Left cardiac atrium (tissue), 4 donors: ENCODE measurements around the gene SLC25A30. TPM values are rescaled to one million over a fixed set of nuclear protein-coding genes. Genes with fewer than 3 reads are reported as not detected.
A peak's percentile ranks its signal among the peaks of the same experiment; 100 is the strongest.
"Not testable (repeated sequence)": the region's sequence is repeated elsewhere in the genome, so short reads cannot be mapped to it uniquely, and the experiment has no call there.

ENCODE experiments used
- ATAC-seq, 2 donors: fragments of 200-7000 bp; cut with Tn5 transposase; one replicate each; pipeline ENCODE4 v1.9.1; 2020; ENCODE audit warnings: mild to moderate bottlenecking in 2 of 2, moderate library complexity in 2 of 2
- DNase-seq: peaks from one replicate; pipeline ENCODE4 v3.0.0-alpha.2; 2020
- intact Hi-C, 2 donors: fragments of 100-400 bp; cut with DNase I; formaldehyde crosslinking; loops; one replicate each; pipeline versions ENCODE4 v1.14.1 to v1.15.1; 2022 to 2023
- total RNA-seq, 2 donors: library from RNA; stranded (reverse); fragmentation: NEBNext Ultra II Directional; extraction: Animal tissue kit (Norgen Biotek cat#: 25700); gene quantifications; one replicate each; pipeline ENCODE4 v1.2.1, GENCODE V29; 2021
- donor health status: DM: no; HTN: yes; CAD: no.
- donor health status: DM: no; HTN: yes; CAD: no; lungs with severe emphysema.
- donor health status: DM: yes; HTN: yes; CAD: no.
- donor health status: Dilated cardiomyopathy.

The SLC25A30 gene
- total RNA-seq, 2 donors from 2014 or later: 57.9 to 73.8 TPM

DNA sequence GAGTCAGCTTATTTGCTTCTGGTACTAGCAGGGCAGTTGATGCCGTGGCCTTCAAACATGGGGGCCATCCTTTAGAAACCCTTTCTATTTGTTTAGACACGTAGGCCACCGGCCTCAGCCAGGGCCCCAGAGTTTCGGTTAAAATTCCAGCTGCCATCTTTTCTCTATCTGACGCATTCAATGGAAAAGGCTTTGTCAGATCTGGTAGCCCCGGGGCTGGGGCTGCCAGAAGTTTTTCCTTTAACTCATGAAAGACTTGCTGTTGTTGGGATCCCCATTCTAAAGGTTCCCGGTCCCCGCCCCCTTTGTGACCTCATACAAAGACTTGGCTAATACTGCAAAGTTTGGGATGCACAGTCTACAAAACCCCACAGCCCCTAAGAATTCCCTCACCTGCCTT, 41.5 kb downstream of the SLC25A30 start:
- ATAC-seq, intact Hi-C loops, DNase-seq: not testable (repeated sequence)

DNA sequence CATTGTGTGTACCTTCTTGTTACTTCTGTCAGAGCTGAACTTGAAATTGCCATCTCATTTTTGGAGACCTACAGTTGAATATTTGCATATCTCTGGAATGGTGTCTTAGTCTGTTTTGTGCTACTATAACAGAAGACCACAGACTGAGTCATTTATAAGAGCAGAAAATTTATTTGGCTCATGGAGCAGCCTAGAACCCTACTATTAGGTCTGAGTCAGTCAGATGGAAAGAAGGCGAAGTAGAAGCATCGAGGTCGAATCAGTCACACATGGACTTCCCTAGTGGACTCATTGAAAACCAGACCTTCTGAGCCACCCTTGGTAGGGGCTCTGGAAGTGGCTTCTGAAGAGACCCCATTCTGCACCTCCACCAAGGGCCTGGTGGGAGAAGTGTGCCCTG, 43.3 kb downstream of the SLC25A30 start:
- DNase-seq: no peak
- intact Hi-C loops: loop anchor here in 1 of 2 donors (5.0 kb wide), 2 partner anchors 87 to 112 kb away; partner anchors contain the start of gene COG3
- ATAC-seq: no peak

DNA sequence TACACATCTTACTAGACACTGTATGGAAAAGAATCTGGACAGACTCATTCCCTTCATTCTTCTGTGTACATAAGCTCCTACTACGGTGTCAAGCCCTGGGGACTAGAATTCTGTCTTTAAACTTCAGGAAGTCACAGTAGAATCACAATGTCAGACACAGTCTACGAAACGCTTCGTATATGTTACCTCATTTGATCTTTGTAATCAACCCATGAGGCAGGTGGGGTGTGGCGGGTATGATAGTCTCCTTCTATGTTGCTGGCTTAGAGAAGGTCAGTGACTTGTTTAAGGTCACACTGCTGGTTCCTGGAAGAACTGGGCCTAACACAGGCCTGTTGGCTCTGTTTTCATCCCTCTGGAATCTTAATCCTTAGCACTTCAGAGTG, 45.0 kb downstream of the SLC25A30 start:
- intact Hi-C loops: loop anchor here in 1 of 2 donors (5.0 kb wide), 2 partner anchors 89 to 114 kb away; partner anchors contain the start of gene COG3
- DNase-seq: no peak
- no peak for ATAC-seq

DNA sequence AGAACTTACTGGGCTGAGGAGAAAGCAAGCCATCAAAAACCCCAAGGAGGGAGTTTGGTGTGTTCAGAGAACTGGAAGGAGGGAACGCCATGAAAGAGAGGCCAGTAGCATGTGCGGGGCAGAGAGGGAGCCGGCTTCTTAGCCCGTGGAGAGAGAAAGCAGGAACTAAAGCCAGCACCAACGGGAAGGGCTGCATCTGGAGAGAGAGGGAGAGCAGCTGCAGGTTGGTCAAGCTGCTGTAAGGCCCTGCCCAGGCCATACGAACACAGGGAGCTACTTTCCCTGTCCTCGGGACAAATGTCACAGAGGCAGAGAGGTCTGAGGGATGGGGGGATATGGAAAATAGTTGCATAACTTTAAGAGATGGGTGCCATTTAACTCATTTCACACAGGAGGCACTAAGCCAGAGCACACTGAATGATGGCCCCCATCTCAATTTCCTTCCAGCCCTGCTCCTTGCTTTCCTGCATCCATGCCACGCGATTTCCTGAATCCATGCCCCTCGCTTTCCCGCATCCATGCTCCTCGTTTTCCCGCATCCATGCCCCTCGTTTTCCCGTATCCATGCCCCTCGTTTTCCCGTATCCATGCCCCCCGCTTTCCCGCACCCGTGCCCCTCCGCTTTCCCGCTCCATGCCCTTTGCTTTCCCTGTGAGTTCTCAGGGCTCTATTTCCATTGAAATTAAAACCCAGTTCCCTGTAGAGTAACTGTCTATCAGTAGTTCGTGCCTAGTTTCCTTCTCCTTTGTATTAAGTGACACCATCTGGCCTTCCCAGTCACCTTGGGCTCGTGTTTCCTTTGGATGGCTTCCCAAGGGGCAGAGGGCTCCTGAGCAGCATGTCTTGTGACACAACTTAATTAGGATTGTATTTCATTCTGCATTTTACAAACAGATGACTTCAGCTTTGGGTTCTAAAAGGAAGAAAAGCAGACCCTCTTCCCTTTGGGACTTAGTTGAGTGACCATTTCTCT, 45.7 kb downstream of the SLC25A30 start:
- DNase-seq (no peak), ATAC-seq (no peak)
- intact Hi-C loops: loop anchor here in 1 of 2 donors (5.0 kb wide), 2 partner anchors 90 to 115 kb away; partner anchors contain the start of gene COG3

DNA sequence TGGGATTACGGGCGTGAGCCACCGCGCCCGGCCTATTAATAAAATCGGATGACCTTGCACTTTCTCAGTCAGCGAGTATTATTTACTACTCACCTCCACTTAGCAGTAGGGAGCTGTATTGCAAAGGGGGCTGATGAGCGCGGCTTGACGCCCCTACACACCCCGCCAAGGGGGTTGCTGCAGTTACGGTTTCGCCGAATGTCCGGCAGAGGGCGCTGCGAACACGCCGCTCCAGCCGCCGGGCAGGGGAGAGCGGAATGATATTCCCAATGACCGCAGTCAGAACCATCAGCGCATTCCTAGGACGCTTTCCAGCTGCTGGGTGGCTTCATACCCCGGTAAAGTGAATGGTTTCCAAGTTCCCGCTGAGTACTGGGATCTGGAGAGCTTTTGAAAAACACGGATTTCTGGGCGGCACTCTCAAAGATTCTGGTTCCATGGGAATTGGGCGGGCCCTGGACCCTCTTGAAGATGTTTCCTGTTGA, 47.2 kb downstream of the SLC25A30 start:
- peak; percentile 85 to 92 for ATAC-seq
- DNase-seq: peak; percentile 83
- intact Hi-C loops: loop anchor here in 1 of 2 donors (5.0 kb wide), 2 partner anchors 91 to 116 kb away; partner anchors contain the start of gene COG3

DNA sequence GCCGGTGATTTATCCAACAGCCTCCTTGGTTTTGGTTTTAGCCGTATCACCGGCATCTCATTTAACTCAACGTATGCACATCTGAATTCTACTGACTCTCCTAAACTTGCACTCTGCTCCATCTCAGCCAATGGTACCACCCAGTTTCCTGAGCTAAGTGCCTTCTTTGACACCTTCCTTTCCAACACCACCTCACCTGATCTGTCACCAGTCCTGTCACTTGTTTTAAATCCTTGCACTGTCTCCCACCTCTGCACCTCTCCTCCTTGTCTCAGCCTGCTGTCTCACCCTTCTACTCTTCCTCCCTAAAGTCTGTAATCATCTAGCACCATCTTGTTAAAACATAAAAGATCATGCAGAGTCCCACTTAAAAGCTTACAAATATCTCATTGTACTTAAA, 49.1 kb downstream of the SLC25A30 start:
- intact Hi-C loops: no loop called here
- ATAC-seq: no peak

DNA sequence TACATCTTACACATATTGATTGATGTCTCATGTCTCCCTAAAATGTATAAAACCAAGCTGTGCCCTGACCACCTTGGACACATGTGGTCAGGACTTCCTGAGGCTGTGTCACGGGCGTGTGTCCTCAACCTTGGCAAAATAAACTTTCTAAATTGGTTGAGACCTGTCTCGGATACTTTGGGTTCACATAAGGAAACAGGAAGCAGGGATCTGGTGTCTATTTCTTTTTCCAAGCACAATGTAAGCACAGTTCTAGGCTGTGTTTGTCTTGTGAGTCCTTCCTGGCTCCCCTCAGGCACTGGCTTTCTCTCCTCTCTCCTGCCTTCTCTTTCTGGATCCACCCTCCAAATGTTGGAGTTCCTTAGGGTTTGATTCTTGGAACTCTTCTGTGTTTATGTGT, 49.6 kb downstream of the SLC25A30 start:
- no peak for DNase-seq
- ATAC-seq: no peak
- intact Hi-C loops: no loop called here

More for the DNA sequence above, 49.1 kb downstream of the SLC25A30 start:
- no peak for DNase-seq

DNA sequence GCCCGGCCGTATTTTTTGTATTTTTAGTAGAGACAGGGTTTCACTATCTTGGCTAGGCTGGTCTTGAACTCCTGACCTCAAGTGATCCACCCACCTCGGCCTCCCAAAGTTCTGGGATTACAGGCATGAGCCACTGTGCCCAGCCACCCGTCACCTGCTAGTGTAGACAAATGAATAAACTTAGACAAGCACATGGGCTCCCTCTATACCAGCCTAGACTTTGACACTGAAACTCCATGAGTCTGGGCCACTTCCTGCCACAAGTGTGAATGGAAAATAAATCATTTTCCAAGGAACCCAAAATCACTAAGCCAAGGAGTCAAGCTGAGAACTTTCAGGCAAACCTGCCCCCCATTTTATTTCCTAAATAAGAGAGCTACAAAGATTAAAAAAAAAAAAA, 50.2 kb downstream of the SLC25A30 start:
- ATAC-seq (no peak), DNase-seq (no peak)
- intact Hi-C loops: no loop called here

GRCh38 chr13:45367358-45367757, 50.8 kb downstream of the SLC25A30 start:
- intact Hi-C loops: no loop called here
- ATAC-seq (peak; percentile 12 to 80), DNase-seq (peak; percentile 63)

DNA sequence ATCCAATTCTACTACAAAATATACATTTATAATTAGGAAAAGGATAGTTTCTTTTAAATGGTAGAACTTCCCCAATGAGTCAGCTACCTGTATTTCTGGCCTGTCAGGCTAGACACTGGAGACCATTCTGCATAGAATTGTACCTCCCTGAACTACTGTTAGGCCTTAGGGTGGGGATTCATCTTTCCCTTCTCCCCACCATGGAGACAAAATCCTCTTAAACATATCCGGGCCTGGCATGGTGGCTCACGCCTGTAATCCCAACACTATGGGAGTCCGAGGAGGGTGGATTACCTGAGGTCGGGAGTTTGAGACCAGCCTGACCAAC, 52.7 kb downstream of the SLC25A30 start:
- intact Hi-C loops: no loop called here
- ATAC-seq (no peak), DNase-seq (no peak)

DNA sequence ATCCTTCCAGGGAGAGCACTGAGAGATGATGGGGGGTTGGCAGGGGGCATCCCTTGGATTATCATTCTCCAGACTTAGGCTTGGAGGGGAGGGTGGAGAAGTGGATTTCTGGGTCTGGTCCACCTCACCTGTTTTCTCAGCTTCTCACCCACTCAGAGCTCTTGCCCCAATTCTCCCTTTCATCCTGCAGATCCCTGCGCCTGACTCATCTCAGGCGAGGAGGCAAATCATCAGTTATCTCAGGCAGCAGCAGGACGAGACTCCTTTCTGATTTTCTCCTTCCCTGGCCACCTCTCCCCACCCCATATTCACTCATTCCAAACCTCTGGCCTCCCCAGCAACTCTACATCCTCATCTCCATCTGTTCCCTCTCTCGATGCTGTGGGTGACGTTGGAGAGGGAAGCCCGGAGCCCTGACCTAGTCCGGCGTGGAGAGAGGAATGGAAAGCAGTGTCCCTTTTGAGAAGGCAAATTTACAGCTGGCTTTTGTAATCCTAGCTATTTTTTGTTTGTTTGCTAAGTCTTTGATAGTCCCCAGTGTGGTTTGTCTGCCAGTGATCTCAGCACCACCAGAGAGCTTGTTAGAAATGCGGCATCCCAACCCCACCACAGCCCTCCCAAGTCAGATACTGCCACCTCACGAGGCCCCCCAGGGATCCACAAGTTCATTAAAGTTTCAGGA, 53.2 kb downstream of the SLC25A30 start:
- no peak for DNase-seq
- intact Hi-C loops: no loop called here

DNA sequence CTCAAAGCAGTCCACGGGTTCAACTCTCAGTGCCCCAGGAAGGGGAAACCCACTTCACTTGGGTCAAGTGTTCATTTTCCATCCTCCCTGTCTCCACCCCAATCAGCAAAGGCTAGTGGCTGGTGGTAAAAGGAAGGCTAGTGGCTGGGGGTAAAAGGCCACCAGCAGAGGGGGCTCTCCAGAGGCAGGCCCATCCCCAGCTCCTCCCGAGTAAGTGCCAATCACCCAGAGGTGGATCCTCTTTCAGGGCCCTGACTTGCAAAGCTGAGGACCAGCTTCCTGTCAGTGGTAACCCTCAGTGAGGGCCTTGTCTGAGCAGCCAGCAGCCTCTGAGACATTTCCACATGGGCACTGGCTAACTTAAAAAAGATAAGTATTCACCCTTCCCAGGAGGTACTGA, 55.2 kb downstream of the SLC25A30 start:
- DNase-seq (no peak), ATAC-seq (no peak)
- intact Hi-C loops: no loop called here

More for the DNA sequence above, 53.2 kb downstream of the SLC25A30 start:
- ATAC-seq: no peak

DNA sequence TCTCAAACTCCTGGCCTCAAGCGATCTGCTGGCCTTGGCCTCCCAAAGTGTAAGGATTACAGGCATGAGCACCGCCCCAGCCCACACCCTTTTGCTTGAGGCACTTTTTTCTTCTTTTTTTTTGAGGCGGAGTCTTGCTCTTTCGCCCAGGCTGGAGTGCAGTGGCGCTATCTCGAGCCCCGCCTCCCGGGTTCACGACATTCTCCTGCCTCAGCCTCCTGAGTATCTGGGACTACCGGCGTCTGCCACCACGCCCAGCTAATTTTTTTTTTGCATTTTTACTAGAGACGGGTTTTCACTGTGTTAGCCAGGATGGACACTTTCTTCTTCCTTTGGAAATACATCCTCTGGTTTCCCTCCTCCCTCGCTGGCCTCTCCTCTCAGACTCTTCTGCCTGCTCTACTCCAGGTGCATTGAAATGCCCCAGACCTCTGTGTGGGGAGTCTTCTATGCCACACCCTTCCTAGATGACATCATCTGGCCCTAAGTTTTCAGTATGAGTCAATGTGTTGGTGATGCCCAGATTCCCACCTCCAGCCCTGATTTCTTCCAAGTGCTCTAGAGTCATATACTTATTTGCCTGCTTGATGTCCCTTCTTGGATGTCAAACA, 56.5 kb downstream of the SLC25A30 start:
- intact Hi-C loops: no loop called here
- no peak for DNase-seq
- ATAC-seq: peak in 1 of 2 donors; percentile 67

DNA sequence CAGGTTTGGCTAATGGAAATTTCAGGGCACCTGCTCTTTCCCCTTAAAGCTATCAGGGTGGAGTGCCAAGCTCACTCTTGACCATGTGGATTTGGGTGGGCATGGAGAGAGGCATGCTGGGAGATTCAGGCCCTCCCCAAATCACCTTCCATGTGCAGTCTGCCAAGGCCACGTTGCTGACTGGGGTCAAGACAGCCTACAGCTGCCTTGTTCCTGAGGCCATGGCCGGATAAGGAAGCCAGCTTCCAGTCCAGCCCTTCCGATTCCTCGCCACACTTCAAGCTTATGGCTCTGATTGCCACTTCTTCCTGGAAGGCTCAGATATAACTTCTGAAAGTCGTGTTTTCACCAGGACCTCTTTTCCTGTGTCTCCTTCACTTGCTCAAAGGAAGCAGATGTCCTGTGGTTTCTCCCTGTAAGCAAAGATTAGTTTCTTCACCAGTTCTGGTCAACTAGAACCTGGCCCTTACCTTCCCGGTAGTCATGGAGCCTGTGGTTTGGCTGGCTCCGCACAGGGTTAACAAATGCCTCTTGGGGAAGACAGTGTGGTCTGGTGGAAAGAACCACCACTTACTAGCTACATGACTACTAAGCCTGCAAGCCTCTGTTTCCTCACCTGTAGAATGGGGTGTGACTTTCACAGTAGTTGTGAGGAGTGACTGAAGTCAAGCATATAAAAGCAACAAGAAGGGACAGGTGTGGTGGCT, 61.1 kb downstream of the SLC25A30 start:
- ATAC-seq (no peak), DNase-seq (no peak)
- intact Hi-C loops: no loop called here

DNA sequence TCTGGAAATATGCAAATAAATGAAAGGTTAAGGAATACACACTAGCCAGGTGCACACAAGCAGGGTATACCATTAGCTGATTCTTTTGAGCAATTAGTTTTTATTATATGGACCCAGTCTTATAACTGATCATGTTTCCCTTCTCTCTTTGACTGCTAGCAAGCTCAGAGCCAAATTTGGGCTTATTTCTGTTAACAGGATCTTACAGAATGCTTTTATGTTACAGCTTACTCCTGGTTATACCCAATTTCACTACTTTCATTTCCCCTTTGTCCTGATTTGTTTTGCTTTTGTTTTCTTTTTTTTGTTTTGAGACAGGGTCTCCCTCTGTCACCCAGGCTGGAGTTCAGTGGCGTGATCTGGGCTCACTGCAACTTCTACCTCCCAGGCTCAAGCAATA, 64.3 kb downstream of the SLC25A30 start:
- no peak for ATAC-seq
- intact Hi-C loops: no loop called here

GRCh38 chr13:45352031-45352430, 66.1 kb downstream of the SLC25A30 start:
- intact Hi-C loops: no loop called here
- ATAC-seq (no peak), DNase-seq (no peak)

More for the DNA sequence above, 64.3 kb downstream of the SLC25A30 start:
- no peak for DNase-seq

GRCh38 chr13:45350152-45350551, 68.0 kb downstream of the SLC25A30 start:
- intact Hi-C loops: no loop called here
- no peak for ATAC-seq

DNA sequence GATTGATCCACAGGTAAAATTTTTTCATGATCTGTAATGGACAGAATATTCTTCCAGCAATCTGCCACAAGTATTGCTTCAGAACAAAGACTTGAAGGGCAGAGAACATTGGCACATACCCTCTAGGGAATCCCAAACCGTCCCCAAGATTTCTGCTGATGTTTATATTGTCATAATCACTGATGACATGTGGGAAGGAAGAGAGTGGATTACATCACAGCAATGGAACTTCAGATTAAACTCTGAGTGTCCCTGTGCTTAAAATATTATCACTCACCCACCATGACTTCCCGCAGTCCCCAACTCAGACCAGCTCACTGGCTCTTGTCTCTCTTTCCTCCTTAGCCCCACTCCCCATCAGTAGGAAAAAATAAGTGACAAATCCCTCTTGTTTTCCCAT, 68.7 kb downstream of the SLC25A30 start:
- peak; percentile 64 to 70 for ATAC-seq
- no peak for DNase-seq
- intact Hi-C loops: no loop called here

More at GRCh38 chr13:45350152-45350551, 68.0 kb downstream of the SLC25A30 start:
- DNase-seq: no peak

- intact Hi-C loops, DNase-seq, ATAC-seq: not testable (repeated sequence)
These were observed 74.1 kb downstream of the SLC25A30 start for GRCh38 chr13:45344064-45344463.
